GOT3 (cell line): ENCODE data around the gene BBOF1.
A peak's percentile ranks its signal among the peaks of the same experiment; 100 is the strongest.
"Not testable (repeated sequence)": the region's sequence is repeated elsewhere in the genome, so short reads cannot be mapped to it uniquely, and the experiment has no call there.

Experiments
- DNase-seq: peaks from one replicate; lab custom pipeline; 2025; ENCODE audit warnings: mixed read lengths; lab: John Stamatoyannopoulos, UW

BBOF1 gene, protein sequence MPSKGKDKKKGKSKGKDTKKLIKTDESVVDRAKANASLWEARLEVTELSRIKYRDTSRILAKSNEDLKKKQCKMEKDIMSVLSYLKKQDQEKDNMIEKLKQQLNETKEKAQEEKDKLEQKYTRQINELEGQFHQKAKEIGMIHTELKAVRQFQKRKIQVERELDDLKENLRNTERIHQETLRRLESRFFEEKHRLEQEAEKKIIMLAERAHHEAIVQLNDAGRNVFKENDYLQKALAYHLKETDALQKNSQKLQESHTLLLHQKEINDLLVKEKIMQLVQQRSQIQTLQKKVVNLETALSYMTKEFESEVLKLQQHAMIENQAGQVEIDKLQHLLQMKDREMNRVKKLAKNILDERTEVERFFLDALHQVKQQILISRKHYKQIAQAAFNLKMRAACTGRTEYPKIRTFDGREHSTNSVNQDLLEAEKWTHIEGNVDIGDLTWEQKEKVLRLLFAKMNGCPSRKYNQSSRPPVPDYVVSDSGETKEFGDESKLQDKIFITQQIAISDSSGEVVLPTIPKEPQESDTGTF

DNA sequence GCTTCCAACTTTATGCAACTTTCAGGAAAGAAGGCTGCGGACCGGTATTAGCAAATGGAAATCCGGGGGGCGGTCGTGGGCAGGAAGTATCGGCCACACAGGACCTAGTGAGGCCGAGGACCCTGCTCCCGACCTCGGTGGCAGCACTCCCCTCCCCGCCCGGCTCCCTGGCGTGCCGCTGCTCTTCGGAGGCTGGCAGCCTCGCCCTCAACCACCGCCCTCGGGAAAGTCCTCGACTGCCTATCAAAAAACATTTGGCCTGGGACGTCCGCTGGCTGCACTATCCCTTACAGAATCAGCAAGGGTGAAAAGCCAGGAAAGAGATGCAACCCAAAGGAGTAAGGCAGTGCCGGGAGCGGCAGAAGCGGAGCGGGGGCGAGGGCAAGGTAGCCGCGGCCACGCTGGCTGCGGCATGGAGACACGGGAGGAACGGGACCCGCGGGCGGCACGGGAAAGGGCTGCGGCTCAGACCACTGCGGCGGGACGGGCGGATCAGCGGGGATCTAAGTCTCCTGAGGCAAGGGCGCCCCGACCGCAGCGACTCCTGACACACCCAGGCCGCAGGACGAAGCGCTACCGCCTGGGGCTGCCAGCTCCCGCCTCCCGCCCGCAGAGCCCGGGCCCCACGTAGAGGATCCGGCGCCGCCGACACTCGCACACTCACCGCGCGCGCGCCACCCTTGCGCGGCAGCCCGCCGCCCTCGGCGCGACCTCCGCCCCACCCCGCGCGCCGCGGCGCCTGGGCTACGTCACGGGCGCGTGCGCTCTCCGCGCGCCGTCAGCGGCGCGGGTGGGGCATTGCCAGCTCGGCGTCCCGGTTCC, at the start of gene BBOF1, which contains the start of gene ENTPD5:
Gene BBOF1 (plus strand): TSS at position 764 of the 822 bp plus-strand sequence. CDS start 130 bp downstream, outside the sequence.
Gene ENTPD5 (minus strand): TSS at position 703 of the 822 bp plus-strand sequence. CDS start 31,186 bp downstream, outside the sequence.
- peak; percentile 26 for DNase-seq

DNA sequence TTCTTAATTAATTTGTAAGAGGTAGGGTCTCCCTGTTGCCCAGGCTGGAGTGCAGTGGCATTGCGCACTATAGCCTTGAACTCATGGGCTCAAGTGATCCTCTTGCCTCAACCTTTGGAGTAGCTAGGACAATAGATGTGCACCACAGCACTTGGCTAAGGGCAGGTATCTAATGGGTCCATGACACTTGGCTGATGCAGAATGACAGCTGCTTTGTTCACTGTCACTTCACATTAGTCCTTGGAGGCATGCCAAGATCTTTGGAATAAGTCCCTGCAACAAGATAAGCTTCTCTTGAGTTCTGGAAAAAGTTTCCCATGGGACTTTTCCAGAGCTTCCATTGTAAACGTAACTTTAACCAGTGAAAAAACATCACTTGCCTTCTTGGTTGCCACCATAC, 45.7 kb upstream of the BBOF1 start:
- no peak for DNase-seq

DNA sequence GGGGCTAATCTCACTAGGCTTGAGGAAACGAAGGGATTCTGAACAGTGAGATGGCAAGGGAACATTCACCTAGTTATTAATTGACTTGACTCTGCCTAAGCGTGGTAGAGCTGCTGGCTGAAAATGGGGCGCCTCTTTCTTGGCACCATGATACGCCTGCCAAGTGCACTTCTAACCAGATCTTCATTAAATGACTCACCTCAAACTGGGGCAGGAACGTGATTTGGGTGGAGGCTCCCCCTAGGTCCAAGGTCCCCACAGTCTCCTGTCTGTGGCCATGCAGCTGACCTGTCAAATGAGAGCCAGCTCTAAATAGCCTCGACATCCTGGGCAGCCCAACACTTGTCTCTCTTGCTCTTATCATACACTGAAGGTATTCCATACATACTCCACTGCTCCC, 43.0 kb upstream of the BBOF1 start:
- no peak for DNase-seq

DNA sequence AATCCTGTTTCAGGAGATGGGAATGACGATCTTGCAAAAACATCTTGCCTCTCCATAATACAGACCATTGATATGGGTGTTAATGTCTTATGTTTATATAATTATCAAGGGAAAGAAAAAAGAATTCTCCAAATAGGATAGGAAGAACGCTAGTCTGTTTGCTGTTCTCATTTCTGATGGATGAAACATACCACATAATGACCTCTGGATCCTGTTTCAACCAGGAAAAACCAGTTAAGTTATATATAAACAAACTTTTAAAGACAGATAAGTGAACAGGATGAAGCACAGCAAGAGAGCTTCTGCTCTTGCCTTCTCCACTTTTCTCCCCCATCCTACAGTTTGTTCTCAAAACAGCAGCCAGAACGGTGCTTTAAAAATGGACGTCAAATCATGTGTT, 41.3 kb upstream of the BBOF1 start:
- DNase-seq = no peak

DNA sequence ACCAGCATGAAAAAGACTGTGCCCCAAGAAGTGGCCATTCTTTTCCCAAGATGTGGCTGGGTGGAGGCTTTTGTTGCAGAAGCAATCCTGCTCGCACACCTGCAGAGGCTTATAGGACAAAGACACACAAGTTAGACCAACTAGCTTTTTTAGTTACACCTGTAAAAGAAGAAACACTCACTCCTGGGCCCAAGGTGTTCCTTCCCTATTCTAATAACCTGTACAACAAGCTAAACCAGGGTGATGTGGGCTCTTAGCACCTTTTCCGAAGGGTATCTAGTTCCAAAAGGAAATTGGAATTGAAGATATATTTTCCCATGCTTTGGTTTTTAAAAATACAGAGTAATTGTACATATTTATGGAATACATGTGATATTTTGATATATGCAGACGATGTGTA, 31.1 kb upstream of the BBOF1 start:
- no peak for DNase-seq

DNA sequence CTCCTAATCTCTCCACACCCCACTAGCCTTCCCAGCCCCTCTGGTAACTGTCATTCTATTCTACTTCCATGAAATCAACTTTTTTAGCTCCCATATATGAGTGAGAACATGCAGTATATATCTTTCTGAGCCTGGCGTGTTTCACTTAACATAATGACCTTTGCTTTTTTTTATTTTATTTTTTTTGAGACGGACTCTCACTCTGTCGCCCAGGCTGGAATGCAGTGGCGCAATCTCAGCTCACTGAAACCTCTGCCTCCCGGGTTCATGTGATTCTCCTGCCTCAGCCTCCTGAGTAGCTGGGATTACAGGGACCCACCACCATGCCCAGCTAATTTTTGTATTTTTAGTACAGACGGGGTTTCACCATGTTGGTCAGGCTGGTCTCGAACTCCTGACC, 30.5 kb upstream of the BBOF1 start:
- not testable (repeated sequence) for DNase-seq

DNA sequence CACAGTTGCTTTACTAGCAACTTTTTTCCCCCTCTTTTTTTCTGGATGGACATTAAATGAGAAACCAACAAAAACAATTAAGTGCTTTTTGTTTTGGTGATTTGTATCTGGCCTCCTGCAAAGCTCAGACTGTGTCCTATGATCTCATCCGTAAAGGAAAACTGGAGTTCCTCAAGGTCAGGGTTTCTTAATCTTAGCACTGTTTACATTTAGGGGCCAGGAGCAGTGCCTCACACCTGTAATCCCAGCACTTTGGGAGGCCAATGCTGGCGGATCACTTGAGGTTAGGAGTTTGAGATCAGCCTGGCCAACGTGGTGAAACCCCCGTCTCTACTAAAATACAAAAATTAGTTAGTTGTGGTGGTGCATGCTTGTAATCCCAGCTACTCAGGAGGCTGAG, 28.1 kb upstream of the BBOF1 start:
- DNase-seq = no peak

DNA sequence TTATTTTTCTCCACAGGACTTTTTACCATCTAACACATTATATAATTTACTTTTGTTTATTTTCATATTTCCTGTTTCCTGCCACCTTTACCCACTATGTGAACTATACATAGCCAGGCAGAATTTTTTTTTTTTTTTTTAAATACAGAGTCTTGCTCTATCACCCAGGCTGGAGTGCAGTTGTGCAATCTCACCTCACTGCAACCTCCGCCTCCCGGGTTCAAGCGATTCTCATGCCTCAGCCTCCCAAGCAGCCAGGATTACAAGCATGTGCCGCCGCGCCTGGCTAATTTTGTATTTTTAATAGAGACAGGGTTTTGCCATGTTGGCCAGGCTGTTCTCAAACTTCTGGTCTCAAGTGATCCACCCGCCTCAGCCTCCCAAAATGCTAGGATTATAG, 24.2 kb upstream of the BBOF1 start:
- not testable (repeated sequence) for DNase-seq

DNA sequence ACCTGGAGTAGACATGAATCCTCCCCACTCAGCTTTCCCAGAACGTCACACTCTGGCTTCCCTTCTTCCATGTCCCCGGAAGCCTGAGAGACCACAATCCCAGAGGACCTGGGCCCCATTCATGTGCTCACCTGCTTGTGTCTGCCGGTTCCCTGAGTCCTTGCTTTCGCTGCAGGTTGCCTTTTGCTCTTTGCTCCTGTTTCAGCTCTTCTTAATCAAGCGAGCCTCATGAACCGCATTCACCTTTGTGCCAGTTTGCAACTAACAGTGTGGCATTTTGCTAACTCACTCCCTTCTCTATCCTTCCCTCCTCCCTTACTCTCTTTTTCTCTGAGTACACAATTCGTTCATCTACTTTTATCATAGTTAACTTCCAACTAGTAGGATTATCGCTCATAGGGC, 23.2 kb upstream of the BBOF1 start:
- DNase-seq = no peak

DNA sequence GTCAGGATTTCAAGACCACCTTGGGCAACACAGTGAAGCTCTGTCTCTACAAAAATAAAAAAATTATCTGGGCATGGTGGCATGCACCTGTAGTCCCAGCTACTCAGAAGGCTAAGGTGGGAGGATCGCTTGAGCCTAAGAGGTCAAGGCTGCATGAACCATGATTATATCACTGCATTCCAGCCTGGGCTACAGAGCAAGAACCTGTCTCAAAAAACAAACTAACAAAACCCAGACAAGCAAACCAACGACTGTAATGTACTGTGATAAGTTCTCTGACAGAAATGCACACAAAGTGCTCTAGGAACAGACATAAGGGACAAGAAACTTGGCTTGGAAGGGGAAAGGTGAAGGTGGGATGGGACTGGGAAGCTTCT, 22.4 kb upstream of the BBOF1 start:
- DNase-seq = no peak

DNA sequence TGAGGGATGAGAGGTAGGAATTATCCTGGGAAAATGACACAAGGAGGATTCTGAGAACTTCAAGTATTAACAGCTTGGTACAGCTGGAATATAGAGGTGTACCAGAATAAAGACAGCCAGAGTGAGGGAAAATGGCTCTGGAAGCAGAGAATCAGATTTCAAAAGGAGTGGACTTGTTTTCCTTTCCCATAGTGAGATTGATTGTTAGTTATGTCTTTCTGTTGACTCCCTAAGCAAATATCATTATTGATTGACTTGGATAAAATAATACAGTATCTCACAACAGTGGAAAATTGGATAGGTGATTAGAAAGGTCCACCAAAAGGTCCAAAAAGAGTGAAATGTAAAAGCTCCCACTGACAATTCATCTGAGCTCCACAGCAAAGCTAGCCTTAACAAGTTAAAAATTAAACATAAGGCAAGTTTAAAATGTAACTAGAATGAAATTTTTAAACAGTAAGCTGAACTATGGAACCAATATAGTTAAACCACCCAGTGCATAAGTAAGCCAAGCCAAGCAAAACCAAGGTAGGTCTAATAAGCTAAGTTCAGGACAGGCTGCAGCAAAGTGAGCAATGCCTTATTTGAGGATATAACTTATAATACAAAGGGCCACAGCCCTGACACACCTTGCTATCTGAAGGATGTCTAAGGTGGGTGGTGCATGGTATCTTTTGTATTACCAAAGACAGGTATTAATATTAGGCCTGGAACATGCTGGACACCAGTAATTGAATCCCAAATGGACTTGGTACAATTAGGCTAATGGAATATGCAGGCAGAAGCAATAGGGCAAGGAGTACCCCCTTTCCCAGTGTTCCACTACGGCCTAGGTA, 21.8 kb upstream of the BBOF1 start:
- DNase-seq = no peak

DNA sequence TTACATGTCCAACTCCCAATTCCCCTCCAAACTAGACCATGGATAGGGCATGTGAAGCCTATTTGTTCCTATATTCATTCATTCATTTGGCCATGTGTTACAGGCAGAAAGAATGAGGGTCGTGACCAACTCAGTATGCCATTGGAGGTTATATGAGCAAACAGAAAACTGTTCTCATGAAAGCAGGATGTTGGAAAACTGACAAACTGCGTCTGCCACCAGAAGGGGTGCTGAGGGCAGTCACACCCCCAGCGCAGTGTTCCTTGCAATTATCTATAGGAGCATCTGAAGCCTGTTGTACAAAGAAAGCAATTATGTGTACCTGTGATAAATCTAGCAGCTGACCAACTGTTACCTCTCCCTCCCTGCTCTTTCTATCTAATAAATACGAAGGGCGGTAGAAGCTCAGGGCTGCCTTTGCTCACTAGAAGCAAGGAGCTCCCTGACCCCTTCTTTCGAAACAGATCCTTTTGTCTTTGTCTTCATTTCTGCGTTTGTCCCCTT, 21.2 kb upstream of the BBOF1 start:
- no peak for DNase-seq

DNA sequence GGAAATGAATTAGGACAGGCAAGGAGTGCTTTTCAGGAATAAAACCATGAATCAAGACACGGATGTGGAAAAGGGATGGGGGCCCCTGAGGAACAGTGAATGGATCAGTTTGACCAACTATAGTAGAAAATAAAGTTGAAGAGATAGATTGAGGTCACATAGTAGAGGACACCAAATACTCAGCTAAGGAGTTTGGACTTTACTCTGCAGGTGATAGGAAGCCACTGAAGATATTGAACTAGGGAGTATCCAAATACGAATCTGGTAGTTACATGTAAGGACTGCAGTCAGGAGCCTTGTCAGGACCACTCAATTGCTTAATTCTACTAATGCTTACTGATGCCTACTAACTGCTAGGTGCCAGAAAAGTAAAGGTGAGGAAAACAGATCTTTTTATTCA, 20.4 kb upstream of the BBOF1 start:
- no peak for DNase-seq

DNA sequence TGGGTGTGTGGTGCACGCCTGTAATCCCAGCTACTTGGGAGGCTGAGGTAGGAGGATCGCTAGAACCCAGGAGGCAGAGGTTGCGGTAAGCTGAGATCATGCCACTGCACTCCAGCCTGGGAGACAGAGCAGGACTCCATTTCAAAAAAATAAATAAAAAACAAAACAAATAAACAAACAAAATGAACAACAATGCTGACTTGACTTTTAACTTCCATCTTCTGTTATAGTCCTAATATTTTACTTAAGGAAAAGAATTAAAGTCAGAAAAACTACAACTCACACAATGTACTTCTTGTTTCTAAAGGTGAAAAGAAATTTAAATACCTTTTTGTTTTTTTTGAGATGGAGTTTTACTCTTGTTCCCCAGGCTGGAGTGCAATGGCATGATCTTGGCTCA, 13.5 kb upstream of the BBOF1 start:
- DNase-seq = not testable (repeated sequence)

DNA sequence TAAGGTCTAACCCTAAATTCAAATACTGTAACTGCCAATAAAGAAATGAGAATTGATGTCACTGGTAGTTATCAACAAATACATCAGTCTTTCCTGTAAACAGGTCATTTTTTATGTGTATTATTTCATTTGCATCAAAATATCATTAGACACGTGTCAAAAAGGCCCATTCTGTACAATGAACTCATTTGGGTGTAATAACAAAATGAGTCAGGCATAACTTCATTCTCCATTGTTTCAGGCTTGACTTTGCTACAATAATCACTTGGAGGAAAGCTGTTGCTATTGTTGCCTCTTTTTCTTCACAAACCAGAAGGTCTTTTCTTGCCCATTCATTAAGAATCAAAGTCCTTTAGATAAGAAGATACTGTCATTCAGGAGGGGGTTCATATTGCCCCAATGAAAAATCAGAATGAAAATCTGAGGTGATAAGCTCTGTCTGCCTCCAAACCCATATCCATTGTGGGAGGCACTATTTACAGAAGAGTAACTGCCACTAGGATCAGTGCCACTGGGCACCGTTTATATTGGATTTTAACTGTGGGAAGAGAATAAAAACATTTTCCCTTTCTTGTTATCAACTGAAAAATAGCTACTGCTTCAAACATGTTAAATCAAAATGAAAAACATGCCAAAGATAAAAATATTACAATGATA, 10.2 kb upstream of the BBOF1 start:
- no peak for DNase-seq

DNA sequence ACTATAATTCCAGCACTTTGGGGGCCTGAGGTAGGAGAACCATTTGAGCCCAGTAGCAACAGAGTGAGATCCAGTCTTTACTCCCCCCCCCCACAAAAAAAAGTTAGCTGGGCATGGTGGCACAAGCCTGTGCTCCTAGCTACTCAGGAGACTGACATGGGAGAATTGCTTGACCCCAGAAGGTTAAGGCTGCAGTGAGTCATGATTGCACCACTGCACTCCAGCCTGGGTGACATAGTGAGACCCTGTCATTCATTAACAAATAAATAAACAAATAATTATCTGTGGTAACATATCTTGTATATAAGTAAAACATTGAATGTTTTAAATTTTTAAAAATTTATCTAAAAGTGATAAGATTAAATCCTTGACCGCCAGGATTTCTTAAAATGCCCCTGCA, 4.8 kb upstream of the BBOF1 start:
- DNase-seq = no peak

DNA sequence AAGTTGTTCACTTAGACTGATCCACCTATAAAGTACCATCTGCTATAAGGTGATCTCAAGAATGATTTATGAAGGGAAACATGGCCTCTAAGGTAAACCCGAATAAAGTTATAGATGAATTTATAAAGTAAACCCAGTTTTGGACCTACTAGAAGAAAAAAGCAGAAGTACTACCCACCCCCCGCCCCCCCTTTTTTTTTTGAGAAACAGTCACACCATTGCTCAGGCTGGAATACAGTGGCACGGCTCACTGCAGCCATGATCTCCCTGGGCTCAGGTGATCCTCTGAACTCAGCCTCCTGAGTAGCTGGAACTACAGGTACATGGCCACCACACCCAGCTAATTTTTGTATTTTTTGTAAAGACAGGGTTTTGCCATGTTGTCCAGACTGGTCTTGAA, 4.0 kb upstream of the BBOF1 start:
- no peak for DNase-seq

DNA sequence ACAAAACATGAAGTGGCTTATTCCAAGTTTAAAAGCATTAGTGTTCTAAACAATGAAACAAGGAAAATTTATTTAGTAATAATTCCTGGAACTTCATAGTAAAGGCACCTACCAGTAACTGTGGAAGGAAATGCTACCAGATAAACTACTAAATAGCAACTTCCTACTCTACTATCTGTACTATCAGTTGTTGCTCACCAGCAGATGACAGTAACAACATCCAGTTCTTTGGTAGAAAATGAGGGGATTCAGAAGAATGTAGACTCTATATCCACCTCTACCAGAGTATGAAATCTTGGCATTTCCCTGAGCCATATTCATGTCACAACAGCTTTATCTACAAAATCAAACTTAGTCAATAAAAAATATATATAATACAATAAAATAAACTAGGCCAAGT, 3.2 kb upstream of the BBOF1 start:
- DNase-seq = no peak

DNA sequence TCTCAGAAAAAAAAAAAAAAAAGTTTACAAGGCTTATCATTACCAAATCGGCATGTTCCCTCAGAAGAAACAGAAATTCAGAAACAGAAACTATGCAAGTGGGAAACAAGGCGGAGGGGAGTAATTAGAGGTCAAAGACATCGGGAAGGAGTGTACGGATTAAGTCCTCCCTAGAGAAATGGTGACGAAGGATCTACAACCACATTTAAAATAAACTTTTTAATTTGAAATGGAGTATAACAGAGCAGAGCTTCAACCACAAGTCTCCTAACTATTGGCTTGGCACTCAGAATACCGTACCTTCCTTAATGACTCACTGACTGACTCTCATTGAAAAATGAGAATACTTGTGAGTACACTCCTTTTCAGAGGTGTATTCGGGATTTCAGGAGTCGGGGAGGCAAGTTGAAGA, 969 bp upstream of the BBOF1 start:
- DNase-seq = peak; percentile 3

DNA sequence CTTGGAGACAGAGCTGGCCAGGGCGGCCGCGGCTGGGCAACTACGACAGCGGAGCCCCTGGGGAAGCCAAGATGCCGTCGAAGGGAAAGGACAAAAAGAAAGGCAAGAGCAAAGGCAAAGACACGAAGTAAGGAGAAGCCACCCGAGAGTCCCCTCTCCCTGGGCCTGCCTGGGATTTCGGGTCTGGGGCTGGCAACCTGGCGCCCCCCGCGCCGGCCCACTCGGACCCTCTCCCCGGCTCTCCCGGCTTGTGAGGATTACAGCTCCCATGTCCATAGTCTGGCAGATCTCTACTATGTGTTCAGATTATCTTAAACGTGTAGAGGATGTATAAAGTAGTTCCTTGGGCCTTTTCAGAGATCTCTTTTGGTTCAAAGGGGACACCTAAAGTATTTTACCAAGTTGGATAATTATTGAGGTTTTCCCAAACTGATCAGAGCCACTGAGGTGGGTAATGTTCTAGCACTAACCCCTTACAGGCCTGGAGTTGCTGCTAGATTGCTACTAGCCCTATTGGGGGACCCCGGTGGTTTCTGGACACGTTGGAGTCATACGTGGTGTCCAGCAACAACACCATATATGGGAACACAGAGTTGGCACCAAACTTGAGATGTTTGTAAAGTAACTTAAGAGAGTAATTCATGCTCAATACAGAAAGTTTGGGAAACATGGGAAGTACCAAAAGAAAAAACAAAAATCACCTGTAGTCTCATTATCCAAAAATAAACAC, 424 bp downstream of the BBOF1 start:
- DNase-seq = no peak

DNA sequence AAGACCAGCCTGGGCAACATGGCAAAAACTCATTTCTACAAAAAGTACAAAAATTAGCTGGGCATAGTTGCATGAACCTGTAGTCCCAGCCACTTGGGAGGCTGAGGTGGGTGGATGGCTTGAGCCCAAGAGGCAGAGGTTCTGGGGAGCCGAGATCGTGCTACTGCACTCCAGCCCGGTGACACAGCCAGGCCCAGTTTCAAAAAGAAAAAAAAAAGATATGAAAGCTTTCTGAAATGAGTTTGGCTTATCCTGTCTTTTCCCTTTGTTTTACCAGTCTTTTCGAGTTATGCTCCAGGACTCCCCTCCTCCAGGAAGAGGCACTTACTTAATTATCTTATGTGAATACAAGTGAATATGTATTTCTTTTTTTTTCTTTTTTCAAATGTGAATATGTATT, 3.2 kb downstream of the BBOF1 start:
- no peak for DNase-seq
